ENCODE measurements around the gene CAND2.

DNA sequence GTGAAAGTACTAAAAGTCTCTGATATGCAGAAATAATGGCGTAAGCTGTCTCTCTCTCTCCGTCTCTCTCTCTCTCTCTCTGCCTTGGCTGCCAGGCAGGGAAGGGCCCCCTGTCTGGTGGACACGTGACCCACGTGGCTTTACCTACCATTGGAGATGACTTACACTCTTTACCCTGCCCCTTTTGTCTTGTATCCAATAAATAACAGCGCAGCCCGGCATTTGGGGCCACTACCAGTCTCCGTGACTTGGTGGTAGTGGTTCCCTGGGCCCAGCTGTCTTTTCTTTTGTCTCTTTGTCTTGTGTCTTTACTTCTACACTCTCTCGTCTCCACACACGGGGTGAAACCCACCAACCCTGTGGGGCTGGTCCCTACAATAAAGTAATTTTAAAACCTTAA is 25.2 kb upstream of the CAND2 start:
- TF ChIP-seq, protein P1, sequence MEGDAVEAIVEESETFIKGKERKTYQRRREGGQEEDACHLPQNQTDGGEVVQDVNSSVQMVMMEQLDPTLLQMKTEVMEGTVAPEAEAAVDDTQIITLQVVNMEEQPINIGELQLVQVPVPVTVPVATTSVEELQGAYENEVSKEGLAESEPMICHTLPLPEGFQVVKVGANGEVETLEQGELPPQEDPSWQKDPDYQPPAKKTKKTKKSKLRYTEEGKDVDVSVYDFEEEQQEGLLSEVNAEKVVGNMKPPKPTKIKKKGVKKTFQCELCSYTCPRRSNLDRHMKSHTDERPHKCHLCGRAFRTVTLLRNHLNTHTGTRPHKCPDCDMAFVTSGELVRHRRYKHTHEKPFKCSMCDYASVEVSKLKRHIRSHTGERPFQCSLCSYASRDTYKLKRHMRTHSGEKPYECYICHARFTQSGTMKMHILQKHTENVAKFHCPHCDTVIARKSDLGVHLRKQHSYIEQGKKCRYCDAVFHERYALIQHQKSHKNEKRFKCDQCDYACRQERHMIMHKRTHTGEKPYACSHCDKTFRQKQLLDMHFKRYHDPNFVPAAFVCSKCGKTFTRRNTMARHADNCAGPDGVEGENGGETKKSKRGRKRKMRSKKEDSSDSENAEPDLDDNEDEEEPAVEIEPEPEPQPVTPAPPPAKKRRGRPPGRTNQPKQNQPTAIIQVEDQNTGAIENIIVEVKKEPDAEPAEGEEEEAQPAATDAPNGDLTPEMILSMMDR (IDR thresholded peaks at IDR 0.05; ENCODE audit: low read depth, low read length) = no peak
- TF ChIP-seq EZH2phosphoT487 (IDR thresholded peaks at IDR 0.05; ENCODE audit: low read depth) = no peak

All from OCI-LY3 (cell line).